OCI-LY7 (cell line): Measurements from ENCODE around the gene GCLC. TPM values are rescaled to one million over a fixed set of nuclear protein-coding genes. Genes with fewer than 3 reads are reported as not detected.

ENCODE experiments used
- BruUV-seq: library from RNA; stranded (reverse); fragments of 400-500 nt; replicated peaks from 2 replicates; lab custom pipeline; 2021; lab: Mats Ljungman, UMichigan
- CTCF ChIA-PET: fragments of 300-600 bp; sonication (Branson Sonifier 250); formaldehyde crosslinking; loops from one replicate; lab custom pipeline; 2022; ENCODE audit warnings: antibody characterized with exemption; ENCODE audit not compliant: unreplicated experiment; lab: Charles Lee
- POLR2A ChIA-PET: fragments of 300-600 bp; sonication (Branson Sonifier 250); formaldehyde crosslinking; loops from one replicate; lab custom pipeline; 2022; ENCODE audit warnings: antibody characterized with exemption; lab: Charles Lee
- DNase-seq: peaks from one replicate; pipeline ENCODE4 v3.0.0-alpha.2; 2015; ENCODE audit warnings: low spot score
- H2AFZ ChIP-seq: fragments of 200-600 bp; sonication (generic), shearing (Covaris generic); 2 replicates; pipeline ENCODE4 v1.6.1; 2014; ENCODE audit warnings: mild to moderate bottlenecking, antibody characterized with exemption, low read length, moderate library complexity
- H3K27ac ChIP-seq: fragments of 200-600 bp; sonication (generic); 2 replicates; pipeline ENCODE4 v1.5.1; 2014; ENCODE audit warnings: mixed run types, low read depth, mild to moderate bottlenecking, moderate library complexity, low read length, inconsistent platforms; ENCODE audit not compliant: poor library complexity, severe bottlenecking
- H3K36me3 ChIP-seq: fragments of 200-600 bp; sonication (generic); 2 replicates; pipeline ENCODE4 v1.6.1; 2014; ENCODE audit warnings: mild to moderate bottlenecking, antibody characterized with exemption, low read length, moderate library complexity, mixed read lengths; ENCODE audit not compliant: insufficient read depth
- H3K4me1 ChIP-seq: fragments of 200-600 bp; sonication (generic); 2 replicates; pipeline ENCODE4 v1.5.1; 2014; ENCODE audit warnings: mild to moderate bottlenecking, low read length; ENCODE audit not compliant: insufficient read depth, poor library complexity, severe bottlenecking
- H3K4me2 ChIP-seq: fragments of 200-600 bp; sonication (generic); 2 replicates; pipeline ENCODE4 v1.6.1; 2014; ENCODE audit warnings: mild to moderate bottlenecking, low read length
- H3K4me3 ChIP-seq: fragments of 200-600 bp; sonication (generic); 2 replicates; pipeline ENCODE4 v1.5.1; 2014; ENCODE audit warnings: mild to moderate bottlenecking, low read depth, low read length; ENCODE audit not compliant: poor library complexity, severe bottlenecking
- H3K79me2 ChIP-seq: fragments of 200-600 bp; sonication (generic); 2 replicates; pipeline ENCODE4 v1.6.1; 2016; ENCODE audit warnings: low read depth, mild to moderate bottlenecking, low read length, moderate library complexity, mixed read lengths; ENCODE audit not compliant: insufficient read depth
- H3K9me2 ChIP-seq: fragments of 200-600 bp; sonication (generic); 2 replicates; pipeline ENCODE4 v1.6.1; 2016; ENCODE audit warnings: mild to moderate bottlenecking, low read length, mixed read lengths; ENCODE audit not compliant: insufficient read depth
- H3K9me3 ChIP-seq: fragments of 200-600 bp; sonication (generic); 2 replicates; pipeline ENCODE4 v1.6.1; 2014; ENCODE audit warnings: mild to moderate bottlenecking, mixed run types, low read length, mixed read lengths
- H4K20me1 ChIP-seq: fragments of 200-600 bp; sonication (generic); 2 replicates; pipeline ENCODE4 v1.6.1; 2014; ENCODE audit warnings: mild to moderate bottlenecking, antibody characterized with exemption, low read length, moderate library complexity, mixed read lengths; ENCODE audit not compliant: insufficient read depth
- CTCF ChIP-seq: fragments of 200-600 bp; sonication (generic); conservative IDR thresholded peaks from 2 replicates; pipeline ENCODE4 v1.5.1; 2014; ENCODE audit warnings: mild to moderate bottlenecking, antibody characterized with exemption, low read length, moderate library complexity, mixed read lengths
- EZH2phosphoT487 ChIP-seq: fragments of 200-600 bp; sonication (generic); IDR thresholded peaks from 2 replicates; pipeline ENCODE4 v1.6.1; 2018; ENCODE audit warnings: low read depth, borderline replicate concordance, mild to moderate bottlenecking, mixed run types, antibody characterized with exemption, low read length, moderate library complexity, mixed read lengths
- intact Hi-C: fragments of 100-400 bp; cut with micrococcal nuclease; formaldehyde crosslinking; loops from one replicate; pipeline ENCODE4 v1.10.0; 2022; ENCODE audit not compliant: unreplicated experiment
- total RNA-seq, 2 experiments: library from RNA; depleted of rRNA in 1 of 2; stranded (reverse); fragments of >200 nt in 1 of 2; shearing (Covaris generic) in 1 of 2; gene quantifications; 2 replicates each; pipeline ENCODE4 v1.2.3, GENCODE V29; 2014 to 2022

Gene GCLC
- total RNA-seq, 2 experiments from 2014 or later: 14.3 to 30.4 TPM

- no peaks in the 10 kb centered on the region for H4K20me1 ChIP-seq
- H3K27ac ChIP-seq: no peak overlapping the region
- H3K4me3 ChIP-seq: no peak overlapping the region
- no peak for DNase-seq
- H3K79me2 ChIP-seq: no peaks in the 10 kb centered on the region
- no peaks in the 10 kb centered on the region for H3K36me3 ChIP-seq
- TF ChIP-seq CTCF: no peak
- no peak for TF ChIP-seq EZH2phosphoT487
- no peaks in the 10 kb centered on the region for H3K4me1 ChIP-seq
- no peak overlapping the region for H2AFZ ChIP-seq
- H3K9me3 ChIP-seq: no peaks in the 10 kb centered on the region
- H3K9me2 ChIP-seq: no peaks in the 10 kb centered on the region
- BruUV-seq: no TSS peak
- intact Hi-C loops: no loop called here
- H3K4me2 ChIP-seq: no peak overlapping the region
- POLR2A ChIA-PET: interaction anchor here (0.6 kb wide), 1 partner anchor 107 kb away, joined by 3 read pairs; no protein-coding TSS in a partner anchor
- CTCF ChIA-PET: no interaction called here
Measured at GRCh38 chr6:53587291-53587690, 42.4 kb upstream of the GCLC start.

- BruUV-seq: no TSS peak
- ChIA-PET POLR2A (interaction anchor here (1.0 kb wide), 1 partner anchor 124 kb away, joined by 3 read pairs; no protein-coding TSS in a partner anchor), CTCF (no interaction called here)
- Histone ChIP-seq H3K79me2 (no peaks in the 10 kb centered on the region), H3K27ac (no peak overlapping the region), H3K9me3 (no peaks in the 10 kb centered on the region), H3K4me2 (no peak overlapping the region), H3K4me1 (no peaks in the 10 kb centered on the region), H2AFZ (no peak overlapping the region), H3K4me3 (no peak overlapping the region), H3K9me2 (no peaks in the 10 kb centered on the region), H4K20me1 (no peaks in the 10 kb centered on the region), H3K36me3 (no peaks in the 10 kb centered on the region)
- DNase-seq: no peak
- TF ChIP-seq CTCF (no peak), EZH2phosphoT487 (no peak)
- intact Hi-C loops: no loop called here
Measured at GRCh38 chr6:53585208-53585900, 40.5 kb upstream of the GCLC start.

- BruUV-seq: no TSS peak
- intact Hi-C loops: no loop called here
- TF ChIP-seq CTCF (no peak), EZH2phosphoT487 (no peak)
- Histone ChIP-seq H3K79me2 (no peaks in the 10 kb centered on the region), H3K4me2 (no peak overlapping the region), H3K9me2 (no peaks in the 10 kb centered on the region), H3K9me3 (no peaks in the 10 kb centered on the region), H4K20me1 (no peaks in the 10 kb centered on the region), H3K36me3 (no peaks in the 10 kb centered on the region), H3K4me3 (no peak overlapping the region), H2AFZ (no peak overlapping the region), H3K4me1 (no peaks in the 10 kb centered on the region), H3K27ac (no peak overlapping the region)
- CTCF ChIA-PET: no interaction called here
- DNase-seq: no peak
- POLR2A ChIA-PET: no interaction called here
Measured at GRCh38 chr6:53584726-53585125, 39.8 kb upstream of the GCLC start.
